HUDEP-2 (cell line): ENCODE measurements around the gene PARVB.

Source experiments
- DNase-seq, 76 experiments: peaks; one replicate each; lab custom pipeline; 2025; ENCODE audit not compliant: unreplicated experiment in 76 of 76; lab: John Stamatoyannopoulos, UW

PARVB gene

GRCh38 chr22:44192816-44193534 lies 168.9 kb downstream of the PARVB start:
- no peak for DNase-seq

- DNase-seq, result no peak
Observed at GRCh38 chr22:44193535-44193891, 169.4 kb downstream of the PARVB start.

GRCh38 chr22:44194569-44194968 lies 170.5 kb downstream of the PARVB start:
- no peak for DNase-seq

GRCh38 chr22:44195189-44195871 lies 171.2 kb downstream of the PARVB start:
- DNase-seq, result no peak

GRCh38 chr22:44196241-44196640 lies 172.1 kb downstream of the PARVB start:
- DNase-seq, result no peak

- no peak for DNase-seq
Observed at GRCh38 chr22:44196731-44197131, 172.6 kb downstream of the PARVB start.

- DNase-seq, result no peak
Observed at GRCh38 chr22:44197271-44197670, 173.2 kb downstream of the PARVB start.

GRCh38 chr22:44199164-44199563 lies 175.1 kb downstream of the PARVB start:
- no peak for DNase-seq

- DNase-seq, result no peak
Observed at GRCh38 chr22:44199866-44200265, 175.8 kb downstream of the PARVB start.

GRCh38 chr22:44200451-44200850 lies 176.3 kb downstream of the PARVB start:
- DNase-seq, result no peak

GRCh38 chr22:44200855-44201550 lies 176.9 kb downstream of the PARVB start:
- no peak for DNase-seq

- DNase-seq, result no peak
Observed at GRCh38 chr22:44201665-44202064, 177.6 kb downstream of the PARVB start.

GRCh38 chr22:44202261-44202789 lies 178.2 kb downstream of the PARVB start:
- DNase-seq, result no peak

GRCh38 chr22:44203203-44203602 lies 179.1 kb downstream of the PARVB start:
- DNase-seq, result no peak

GRCh38 chr22:44204739-44205515 lies 180.8 kb downstream of the PARVB start:
- no peak for DNase-seq

- DNase-seq, result no peak
Observed at GRCh38 chr22:44205516-44206329, 181.6 kb downstream of the PARVB start.

GRCh38 chr22:44206330-44206645 lies 182.2 kb downstream of the PARVB start:
- no peak for DNase-seq

- no peak for DNase-seq
Observed at GRCh38 chr22:44206696-44207095, 182.6 kb downstream of the PARVB start.

GRCh38 chr22:44207173-44207980 lies 183.3 kb downstream of the PARVB start:
- DNase-seq, result no peak
